GM21529 (cell line): ENCODE data around the gene EMC9.
A peak's percentile ranks its signal among the peaks of the same experiment; 100 is the strongest.

Experiments
- ATAC-seq: cut with Tn5 transposase; IDR thresholded peaks from one replicate; pipeline ENCODE4 v1.9.1; 2021; ENCODE audit not compliant: unreplicated experiment

The EMC9 gene

GRCh38 chr14:24149302-24149969 lies 8.0 kb upstream of the EMC9 start:
- no peak for ATAC-seq

DNA sequence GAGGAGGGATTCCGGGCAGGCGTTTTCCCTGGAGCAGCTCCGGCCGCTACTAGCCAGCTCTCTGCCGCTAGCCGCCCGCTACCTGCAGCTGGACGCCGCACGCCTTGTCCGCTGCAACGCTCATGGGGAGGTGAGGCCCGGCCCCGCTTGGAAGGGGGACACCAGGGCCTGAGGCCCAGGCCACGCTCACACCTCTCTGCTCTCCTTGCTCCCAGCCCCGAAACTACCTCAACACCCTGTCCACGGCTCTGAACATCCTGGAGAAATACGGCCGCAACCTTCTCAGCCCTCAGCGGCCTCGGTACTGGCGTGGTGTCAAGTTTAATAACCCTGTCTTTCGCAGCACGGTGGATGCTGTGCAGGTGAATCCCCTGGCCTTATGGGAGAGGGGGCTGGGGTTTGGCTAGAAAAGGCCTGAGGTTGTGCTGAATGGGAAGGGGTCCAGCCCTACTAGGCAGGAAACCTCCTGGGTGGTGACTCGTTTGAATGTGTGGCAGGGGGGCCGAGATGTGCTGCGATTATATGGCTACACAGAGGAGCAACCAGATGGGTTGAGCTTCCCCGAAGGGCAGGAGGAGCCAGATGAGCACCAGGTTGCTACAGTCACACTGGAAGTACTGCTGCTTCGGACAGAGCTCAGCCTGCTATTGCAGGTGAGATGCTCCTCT lies 6.5 kb upstream of the EMC9 start:
- ATAC-seq: no peak

DNA sequence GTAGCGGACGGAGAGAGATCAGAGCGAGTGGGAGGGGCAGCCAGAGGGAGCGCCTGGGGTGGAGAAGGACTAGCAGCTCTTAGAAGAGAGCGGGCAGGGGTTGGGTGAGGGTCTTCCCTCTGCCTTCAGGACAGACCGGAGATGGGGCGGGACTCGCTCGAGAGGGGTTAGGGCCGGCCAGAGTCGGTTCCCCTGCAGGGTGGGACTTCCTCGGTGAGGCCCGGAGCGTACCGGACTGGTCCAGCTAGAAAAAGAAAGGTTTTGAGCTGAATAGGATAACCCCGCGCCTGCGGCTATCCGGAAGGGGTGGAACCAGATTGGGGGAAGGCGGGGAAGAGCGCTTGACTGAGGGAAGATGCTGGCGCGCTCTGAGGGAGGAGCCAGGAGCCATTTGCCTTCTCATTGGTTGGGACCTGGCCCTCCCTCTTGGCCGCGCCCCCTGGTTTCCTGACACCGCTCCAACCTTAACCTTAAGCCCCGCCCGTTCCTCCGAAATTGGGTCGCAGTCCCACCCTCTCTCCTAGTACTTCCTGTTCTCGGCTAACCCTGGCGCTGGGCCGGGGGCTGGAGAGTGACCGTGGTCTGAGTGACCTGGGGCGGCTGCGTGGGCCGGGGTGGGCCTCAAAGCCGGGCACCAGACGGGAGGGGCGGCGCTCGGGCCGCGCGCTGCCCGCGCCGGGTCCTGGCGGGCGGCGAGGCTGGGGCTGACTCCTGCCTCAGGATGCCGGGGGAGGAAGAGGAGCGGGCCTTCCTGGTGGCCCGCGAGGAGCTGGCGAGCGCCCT lies 5.8 kb upstream of the EMC9 start, which contains the start of gene RNF31:
Gene RNF31, plus strand, starts transcription at position 521 of the 783 bp plus-strand sequence. Its CDS starts 201 bp downstream, at position 722.
- peak; percentile 82 for ATAC-seq

GRCh38 chr14:24146453-24146977 lies 5.1 kb upstream of the EMC9 start, which contains the start of gene PSME2:
TSS of gene PSME2 (minus strand) at chr14:24146610. CDS start at chr14:24146581, 29 bp downstream.
- ATAC-seq: peak; percentile 65

DNA sequence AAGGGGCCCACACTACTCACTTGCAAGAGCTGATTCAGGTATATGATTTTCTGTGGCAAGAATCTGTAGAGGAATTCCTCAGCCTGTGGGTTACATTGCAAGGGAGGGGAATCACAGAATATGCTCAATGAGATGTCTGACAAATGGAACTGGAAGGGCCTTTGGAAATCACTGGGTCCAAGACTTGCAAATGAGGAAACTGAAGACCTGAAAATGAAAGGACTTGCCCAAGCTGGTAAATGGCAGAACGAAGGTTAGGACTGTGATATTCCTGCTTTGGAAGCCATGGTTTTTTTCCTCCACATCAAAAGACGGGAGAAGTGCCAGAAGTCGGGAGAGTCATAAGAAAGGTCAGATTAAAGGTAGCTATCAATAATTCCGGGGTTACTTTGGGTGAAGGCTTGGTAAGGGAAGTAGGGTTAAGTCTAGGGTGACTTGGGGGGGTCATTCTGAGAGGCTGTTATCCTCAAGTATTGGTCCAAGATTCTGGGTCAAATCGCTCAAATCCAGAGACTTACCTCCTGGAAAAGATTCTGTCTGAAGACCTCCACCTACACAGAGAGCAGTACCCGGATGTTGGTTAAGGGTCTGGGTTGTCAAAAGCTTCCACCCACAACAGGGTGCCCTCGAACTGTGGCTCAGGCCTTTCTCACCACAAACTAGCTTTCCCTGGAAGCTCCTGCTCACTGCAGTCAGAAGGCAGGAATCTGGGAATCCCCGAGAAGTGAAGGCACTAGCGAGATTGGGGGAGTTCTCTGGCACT lies 4.5 kb upstream of the EMC9 start:
- ATAC-seq: no peak

DNA sequence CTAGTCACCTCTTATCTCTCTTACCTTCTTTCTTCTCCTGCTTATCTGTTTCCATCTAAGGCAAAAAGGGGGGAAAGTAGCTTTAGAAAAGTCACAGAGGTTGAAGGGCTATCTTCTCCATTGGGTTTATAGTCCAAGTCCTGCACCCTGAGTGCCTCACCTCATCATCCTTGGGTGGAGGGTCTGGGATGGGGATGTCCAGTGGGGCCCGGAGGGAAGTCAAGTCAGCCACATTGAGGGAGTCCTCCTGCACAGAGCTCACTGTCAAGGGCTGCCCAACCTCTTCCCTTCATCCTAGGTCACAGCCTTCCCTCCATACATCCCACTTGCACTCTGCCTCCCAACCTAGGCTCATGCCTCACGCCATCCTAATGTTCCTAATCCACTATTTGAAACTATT lies 3.8 kb upstream of the EMC9 start:
- no peak for ATAC-seq

- no peak for ATAC-seq
These were observed 3.1 kb upstream of the EMC9 start for GRCh38 chr14:24144451-24144850.

DNA sequence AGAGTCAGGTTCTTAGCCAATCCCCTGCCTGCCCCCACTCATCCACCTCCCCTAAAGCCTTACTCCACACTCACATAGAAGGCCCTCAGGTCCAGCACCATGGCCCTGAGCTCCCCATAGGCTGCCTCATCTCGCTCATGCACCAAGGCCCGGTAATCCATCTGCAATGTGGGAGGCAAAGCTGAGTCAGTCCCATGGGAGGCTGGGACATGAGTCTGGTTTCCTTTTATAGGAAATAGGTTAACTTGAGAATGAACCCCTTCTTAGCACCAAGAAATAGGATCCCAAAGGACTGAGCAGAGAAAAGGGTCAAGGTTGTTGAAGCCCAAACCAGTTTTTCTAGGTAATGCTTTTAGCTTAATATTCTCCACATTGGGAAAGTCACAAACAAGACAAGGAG lies 2.1 kb upstream of the EMC9 start:
- ATAC-seq: no peak

DNA sequence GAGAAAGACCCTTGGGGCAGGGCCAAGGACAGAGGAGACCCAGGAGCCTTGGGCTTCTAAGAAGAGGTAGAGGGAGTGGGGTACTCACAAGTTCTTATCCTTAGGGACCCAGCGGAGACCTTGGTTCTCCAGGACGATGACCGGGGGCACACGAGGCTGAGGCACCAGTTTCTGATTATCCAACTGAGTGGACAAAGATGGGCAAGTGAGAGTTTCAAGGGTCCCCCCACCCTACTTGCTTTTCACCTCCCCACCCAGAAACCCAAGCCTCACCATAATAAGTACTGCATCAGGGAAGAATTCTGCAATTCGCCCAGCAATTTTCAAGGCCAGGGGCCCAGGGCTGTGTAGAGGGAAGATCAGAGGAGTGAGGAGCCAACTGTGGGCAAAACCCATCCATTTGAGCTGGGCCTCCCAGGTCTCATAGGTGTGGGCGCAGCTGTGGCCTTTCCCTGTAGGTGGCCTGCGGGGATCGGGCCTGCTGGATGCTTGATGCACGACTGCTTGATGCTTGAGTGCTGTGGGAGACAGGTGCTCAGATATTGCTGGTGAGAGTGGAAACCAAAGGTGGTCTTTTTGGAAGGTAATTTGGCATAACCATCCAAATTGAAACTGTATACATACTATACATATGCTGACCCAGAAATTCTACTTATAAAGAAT lies 2.0 kb downstream of the EMC9 start:
- ATAC-seq: no peak

GRCh38 chr14:24138396-24139271 lies 2.8 kb downstream of the EMC9 start:
- no peak for ATAC-seq

- ATAC-seq: no peak
These were observed 3.6 kb downstream of the EMC9 start for GRCh38 chr14:24137529-24138395.

GRCh38 chr14:24136684-24137528 lies 4.5 kb downstream of the EMC9 start:
- no peak for ATAC-seq

GRCh38 chr14:24135834-24136683 lies 5.3 kb downstream of the EMC9 start, which contains the start of gene PSME1:
TSS of gene PSME1 (plus strand) at chr14:24136194. CDS start at chr14:24136263, 69 bp downstream.
- ATAC-seq: peak; percentile 82

GRCh38 chr14:24135584-24135833 lies 5.9 kb downstream of the EMC9 start:
- ATAC-seq: peak; percentile 13

GRCh38 chr14:24133735-24134134 lies 7.7 kb downstream of the EMC9 start:
- ATAC-seq: no peak

DNA sequence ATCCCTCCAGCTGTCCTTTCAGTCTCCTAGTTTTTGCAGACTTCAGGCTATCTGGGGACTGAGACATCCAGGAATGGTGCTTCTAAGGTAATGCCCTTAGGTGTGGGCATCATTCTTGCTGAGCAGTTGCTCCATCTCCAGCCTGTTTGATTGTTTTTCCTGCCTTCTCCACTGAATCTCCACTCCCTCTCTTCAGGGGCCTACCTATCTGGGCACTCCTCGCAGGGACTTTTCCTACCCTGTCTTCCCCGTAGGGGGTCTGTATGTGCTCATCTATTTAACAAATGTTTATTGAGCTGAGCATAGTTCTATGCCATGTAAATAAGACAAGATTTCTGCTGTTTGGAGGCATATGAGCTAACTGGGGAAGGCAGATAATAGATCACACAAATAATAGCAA lies 8.4 kb downstream of the EMC9 start:
- no peak for ATAC-seq
